Lung (tissue), 12 donors: ENCODE results near the gene ATXN2. TPM values are rescaled to one million over a fixed set of nuclear protein-coding genes. Genes with fewer than 3 reads are reported as not detected.

Source experiments
- ATAC-seq: fragments of 200-7000 bp; cut with Tn5 transposase; one replicate; pipeline ENCODE4 v1.9.1; 2020; ENCODE audit warnings: moderate number of reproducible peaks; ENCODE audit not compliant: insufficient read depth, low FRiP score
- DNase-seq, 3 donors: peaks; one replicate each; pipeline ENCODE4 v3.0.0-alpha.2; 2013 to 2017
- H3K27ac ChIP-seq, 2 donors: one replicate each; pipeline ENCODE4 v1.5.1; 2013; ENCODE audit warnings: mild to moderate bottlenecking in 2 of 2, moderate library complexity in 2 of 2, control low read depth in 1 of 2, inconsistent platforms in 1 of 2, low read depth in 1 of 2, low read length in 1 of 2
- H3K27me3 ChIP-seq, 3 donors: one replicate each; pipeline ENCODE4 v1.5.1; 2013; ENCODE audit warnings: low read length in 2 of 3; ENCODE audit not compliant: control insufficient read depth in 3 of 3, insufficient read depth in 3 of 3
- H3K36me3 ChIP-seq, 4 donors: one replicate each; pipeline ENCODE4 v1.5.1; 2013; ENCODE audit warnings: low read length in 4 of 4, mild to moderate bottlenecking in 1 of 4, moderate library complexity in 1 of 4; ENCODE audit not compliant: control insufficient read depth in 4 of 4, insufficient read depth in 4 of 4
- H3K4me1 ChIP-seq, 5 donors: one replicate each; pipeline ENCODE4 v1.5.1; 2013; ENCODE audit warnings: low read length in 5 of 5, mild to moderate bottlenecking in 2 of 5, moderate library complexity in 1 of 5; ENCODE audit not compliant: control insufficient read depth in 5 of 5, insufficient read depth in 5 of 5
- H3K4me3 ChIP-seq: one replicate; pipeline ENCODE4 v1.5.1; 2013; ENCODE audit warnings: mild to moderate bottlenecking, control low read depth, moderate library complexity
- H3K9ac ChIP-seq, 2 donors: one replicate each; pipeline ENCODE4 v1.5.1; 2013; ENCODE audit warnings: low read length in 2 of 2, control low read depth in 1 of 2; ENCODE audit not compliant: insufficient read depth in 1 of 2
- H3K9me3 ChIP-seq, 4 donors: one replicate each; pipeline ENCODE4 v1.5.1; 2013; ENCODE audit warnings: low read length in 3 of 4, mild to moderate bottlenecking in 1 of 4, moderate library complexity in 1 of 4; ENCODE audit not compliant: control insufficient read depth in 4 of 4, insufficient read depth in 3 of 4
- WGBS, 2 donors: extraction: QIAGEN DNeasy Blood & Tissue Kit; methylation state at CpG; one replicate each; pipeline ENCODE4 v1.1.7; 2013; 5-methylcytosine and 5-hydroxymethylcytosine counted together
- polyA plus RNA-seq, 2 donors: library from polyadenylated mRNA; stranded (reverse); fragments of 200-250 nt; gene quantifications; one replicate each; pipeline ENCODE4 v1.2.1, GENCODE V29; 2013
- total RNA-seq, 2 donors: library from RNA; depleted of rRNA in 1 of 2; stranded (reverse); fragments of >200 nt in 1 of 2; gene quantifications; one replicate each; pipeline ENCODE4 v1.2.1, GENCODE V29; 2014 to 2021
- TF ChIP-seq, protein P1 (sequence below): IDR thresholded peaks from 2 replicates; pipeline ENCODE4 v1.5.1; 2012; ENCODE audit warnings: mild to moderate bottlenecking; ENCODE audit errors: control extremely low read depth, extremely low read depth
- donor health status: control.
- donor health status: control.
- donor health status: Bipolar disorder and iron deficiency.
- donor health status: healthy.
- donor health status: DM: yes; HTN: yes; CAD: no.

Gene ATXN2
- total and polyA plus RNA-seq, 4 donors: 18.0 to 100 (median 43.5) TPM

DNA sequence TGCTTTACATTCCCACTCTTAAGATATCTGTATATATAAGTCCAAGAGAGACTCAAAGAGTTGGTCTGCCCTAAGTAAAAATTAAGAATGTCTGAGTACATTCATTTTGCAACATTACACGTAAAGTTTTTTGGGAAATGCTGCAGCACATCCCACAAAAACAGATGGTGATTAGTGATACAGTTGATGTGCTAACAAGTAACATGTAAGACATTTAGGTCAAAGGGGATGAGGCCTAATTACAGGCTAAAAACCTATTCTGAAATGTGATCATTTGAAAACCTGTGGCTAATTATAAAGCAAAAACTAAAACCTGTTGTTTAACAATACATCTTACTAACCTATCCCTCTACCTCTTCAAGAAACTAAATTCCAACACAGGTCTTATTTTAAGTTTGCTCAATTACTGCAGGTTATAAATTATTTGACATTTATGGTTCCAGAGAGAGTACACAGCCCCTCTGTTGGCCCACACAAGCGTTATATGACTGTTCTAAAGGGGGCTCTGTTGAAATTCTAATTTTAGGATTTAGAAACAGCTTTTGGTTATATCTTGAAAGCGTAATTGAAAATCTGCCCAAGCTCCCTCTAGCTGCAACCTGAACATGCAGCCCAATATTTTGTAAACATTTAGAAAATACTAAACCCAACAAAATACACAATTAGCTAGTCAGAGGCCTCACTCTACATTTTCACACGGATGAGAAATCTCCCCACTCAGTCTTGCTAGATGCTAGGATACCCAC lies 43.7 kb upstream of the ATXN2 start:
- peaks cover 15 to 32% (median 25%) of the 10 kb centered on the region in 4 donors for H3K36me3 ChIP-seq
- DNase-seq (peak in 1 of 3 donors; percentile 72), ATAC-seq (no peak)
- H3K9me3 ChIP-seq: no peaks in the 10 kb centered on the region
- peak overlapping the region in 1 of 2 donors; percentile 31 for H3K27ac ChIP-seq
- TF ChIP-seq, protein P1, sequence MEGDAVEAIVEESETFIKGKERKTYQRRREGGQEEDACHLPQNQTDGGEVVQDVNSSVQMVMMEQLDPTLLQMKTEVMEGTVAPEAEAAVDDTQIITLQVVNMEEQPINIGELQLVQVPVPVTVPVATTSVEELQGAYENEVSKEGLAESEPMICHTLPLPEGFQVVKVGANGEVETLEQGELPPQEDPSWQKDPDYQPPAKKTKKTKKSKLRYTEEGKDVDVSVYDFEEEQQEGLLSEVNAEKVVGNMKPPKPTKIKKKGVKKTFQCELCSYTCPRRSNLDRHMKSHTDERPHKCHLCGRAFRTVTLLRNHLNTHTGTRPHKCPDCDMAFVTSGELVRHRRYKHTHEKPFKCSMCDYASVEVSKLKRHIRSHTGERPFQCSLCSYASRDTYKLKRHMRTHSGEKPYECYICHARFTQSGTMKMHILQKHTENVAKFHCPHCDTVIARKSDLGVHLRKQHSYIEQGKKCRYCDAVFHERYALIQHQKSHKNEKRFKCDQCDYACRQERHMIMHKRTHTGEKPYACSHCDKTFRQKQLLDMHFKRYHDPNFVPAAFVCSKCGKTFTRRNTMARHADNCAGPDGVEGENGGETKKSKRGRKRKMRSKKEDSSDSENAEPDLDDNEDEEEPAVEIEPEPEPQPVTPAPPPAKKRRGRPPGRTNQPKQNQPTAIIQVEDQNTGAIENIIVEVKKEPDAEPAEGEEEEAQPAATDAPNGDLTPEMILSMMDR: no peak
- peak overlapping the region in 1 of 2 donors; percentile 67 for H3K9ac ChIP-seq
- WGBS, 2 donors: 69 to 77% methylated on average over 4 of the region's 4 CpGs
- H3K4me1 ChIP-seq: peaks cover 2 to 24% (median 12%) of the 10 kb centered on the region in 5 donors
- H3K4me3 ChIP-seq: no peak overlapping the region
- H3K27me3 ChIP-seq: no peaks in the 10 kb centered on the region

DNA sequence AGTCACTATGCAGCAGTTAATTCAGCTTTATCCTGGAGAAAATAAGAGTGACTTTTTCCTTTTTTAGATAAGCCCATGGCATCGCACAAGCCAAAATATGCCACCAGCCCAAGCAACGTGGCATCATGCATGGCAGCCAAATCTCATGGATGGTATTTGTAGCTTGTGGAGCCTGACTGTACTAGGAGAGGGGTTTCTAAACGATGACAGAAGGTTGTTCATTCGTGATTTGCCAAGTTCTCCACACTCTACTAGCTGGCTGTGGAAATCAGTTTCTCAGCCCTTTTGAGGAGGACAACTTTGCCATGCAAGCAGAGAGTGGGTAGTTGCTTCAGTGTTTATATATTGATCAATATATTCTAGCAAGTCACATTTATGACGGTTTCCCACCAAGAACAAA lies 41.4 kb upstream of the ATXN2 start:
- Histone ChIP-seq H3K4me1 (peaks cover 2 to 43% (median 25%) of the 10 kb centered on the region in 5 donors), H3K27me3 (no peaks in the 10 kb centered on the region), H3K9me3 (no peaks in the 10 kb centered on the region), H3K4me3 (no peak overlapping the region), H3K27ac (no peak overlapping the region), H3K36me3 (peaks cover 7 to 17% (median 11%) of the 10 kb centered on the region in 4 donors), H3K9ac (no peak overlapping the region)
- no peak for ATAC-seq
- no peak for DNase-seq
- WGBS, 2 donors: 91% methylated on average over 5 of the region's 5 CpGs
- TF ChIP-seq, protein P1: no peak

DNA sequence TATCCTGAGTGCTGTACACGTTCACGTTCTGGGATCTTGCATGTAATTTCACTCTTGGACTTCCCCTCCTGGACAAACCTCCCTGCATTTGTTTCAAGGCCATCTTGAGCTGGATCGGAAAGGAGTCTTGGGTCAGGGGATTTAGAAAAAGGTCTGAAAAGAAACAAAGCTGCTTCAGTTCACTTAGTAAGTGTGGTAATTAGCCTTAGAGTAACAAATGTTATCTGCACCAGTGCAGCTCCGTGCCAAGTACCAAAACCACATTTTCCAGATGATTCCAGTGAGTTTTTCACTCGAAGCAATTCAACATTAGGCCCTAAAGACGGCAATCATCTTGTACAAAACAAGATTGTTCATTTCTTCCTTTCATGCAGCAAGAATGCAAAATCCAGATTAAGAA lies 39.4 kb upstream of the ATXN2 start:
- no peaks in the 10 kb centered on the region for H3K27me3 ChIP-seq
- ATAC-seq (no peak), DNase-seq (peak in 2 of 3 donors; percentile 37 to 38)
- peaks cover 0 to 34% (median 16%) of the 10 kb centered on the region in 5 donors for H3K4me1 ChIP-seq
- H3K4me3 ChIP-seq: no peak overlapping the region
- TF ChIP-seq, protein P1: no peak
- no peaks in the 10 kb centered on the region for H3K9me3 ChIP-seq
- no peak overlapping the region for H3K27ac ChIP-seq
- WGBS, 2 donors: 80 to 86% methylated on average over 6 of the region's 6 CpGs
- H3K36me3 ChIP-seq: peaks cover 0 to 7% (median 3%) of the 10 kb centered on the region in 4 donors
- H3K9ac ChIP-seq: peak overlapping the region in 1 of 2 donors; percentile 42
